GM19438 (cell line): ENCODE data around the gene RNF10.
A peak's percentile ranks its signal among the peaks of the same experiment; 100 is the strongest.
"Not testable (repeated sequence)": the region's sequence is repeated elsewhere in the genome, so short reads cannot be mapped to it uniquely, and the experiment has no call there.

Source experiments
- ATAC-seq: cut with Tn5 transposase; IDR thresholded peaks from one replicate; pipeline ENCODE4 v1.9.1; 2021; ENCODE audit warnings: low read depth; ENCODE audit not compliant: unreplicated experiment

The RNF10 gene

DNA sequence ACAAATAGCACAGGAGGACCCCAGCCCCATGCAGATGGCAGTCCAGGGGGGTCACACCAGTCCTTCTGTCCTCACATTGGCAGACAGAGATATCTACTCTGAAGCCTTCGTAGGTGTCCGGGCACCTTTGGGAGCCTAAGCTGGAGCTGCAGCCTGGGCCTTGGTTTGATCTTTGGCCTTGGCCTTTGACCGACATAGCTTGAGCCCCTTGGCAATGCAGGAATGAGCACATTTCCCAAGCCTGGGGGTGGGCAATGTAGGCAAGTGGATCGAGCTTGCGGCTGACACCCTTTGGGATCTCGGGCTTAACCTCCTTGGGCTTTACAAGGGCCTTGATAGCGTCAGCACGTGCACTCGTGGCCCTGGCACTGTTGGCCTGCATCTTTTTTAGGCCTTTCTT lies 11.6 kb upstream of the RNF10 start:
- ATAC-seq: no peak

DNA sequence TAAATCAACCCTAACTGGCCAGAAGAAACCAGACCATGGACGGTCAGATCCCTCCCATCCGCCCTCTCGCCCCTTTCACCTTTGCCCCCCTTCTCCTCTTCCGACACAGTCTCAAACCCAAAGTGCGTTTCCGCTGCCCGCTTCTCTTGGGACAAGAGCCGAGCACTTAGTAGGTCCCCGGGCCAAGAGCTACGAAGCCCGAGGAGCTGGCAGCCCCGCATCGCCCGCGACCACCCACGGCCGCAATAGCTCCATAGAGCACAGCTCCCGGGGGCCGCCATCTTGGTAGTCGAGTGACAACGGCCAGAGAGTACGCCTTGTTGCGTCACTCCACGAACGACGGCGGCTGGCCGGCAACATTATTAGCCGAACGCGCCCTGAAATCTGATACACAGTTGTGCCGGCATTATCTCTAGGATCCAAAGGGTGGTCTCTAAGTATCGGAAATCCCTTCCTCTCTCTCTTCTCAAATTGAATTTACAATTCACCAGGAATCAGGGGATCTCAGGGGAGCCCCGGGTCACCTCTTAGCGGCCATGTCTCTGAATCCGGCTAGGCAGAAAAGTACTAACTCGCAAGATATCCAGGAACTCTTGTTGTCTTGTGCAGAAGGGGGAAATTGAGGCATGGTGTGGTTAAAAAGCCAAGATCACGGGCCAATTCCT lies 5.2 kb upstream of the RNF10 start, which contains the start of gene COQ5:
COQ5 (minus strand) TSS at position 298 of the 665 bp plus-strand sequence; CDS start at position 281, 17 bp downstream.
- peak; percentile 73 for ATAC-seq

DNA sequence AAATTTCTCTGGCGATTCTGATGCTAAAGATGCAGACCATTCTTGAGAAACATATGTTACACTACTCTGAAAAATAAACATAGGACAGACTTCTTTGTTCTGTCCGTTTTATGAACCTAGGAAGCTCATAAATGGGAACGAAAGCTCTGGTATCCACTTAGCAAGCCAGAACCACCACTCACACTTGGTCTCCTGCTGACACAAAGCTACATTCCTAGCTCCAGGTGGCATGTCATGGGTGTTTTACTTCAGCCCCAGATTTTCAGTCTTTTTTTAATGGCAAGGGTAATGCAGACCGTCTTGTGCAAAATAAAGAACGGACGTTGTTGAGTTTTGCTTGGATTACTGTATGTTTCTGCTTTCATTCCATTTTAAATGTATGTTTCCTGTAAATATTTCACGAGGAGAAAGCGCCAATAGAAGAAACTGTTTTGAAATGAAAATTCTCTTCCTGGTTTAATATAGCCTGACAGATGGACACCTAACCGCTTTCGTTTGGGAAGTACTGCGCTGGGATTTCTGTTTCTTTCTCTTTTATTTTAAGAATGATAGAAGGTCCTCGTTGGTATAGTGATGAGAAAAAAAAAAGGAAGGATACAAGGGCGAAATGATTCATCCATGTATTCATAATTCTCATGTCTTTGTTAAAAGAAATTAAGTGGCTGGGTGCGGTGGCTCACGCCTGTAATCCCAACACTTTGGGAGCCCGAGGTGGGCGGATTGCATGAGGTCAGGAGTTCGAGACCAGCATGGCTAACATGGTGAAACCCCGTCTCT lies 4.3 kb upstream of the RNF10 start:
- no peak for ATAC-seq

DNA sequence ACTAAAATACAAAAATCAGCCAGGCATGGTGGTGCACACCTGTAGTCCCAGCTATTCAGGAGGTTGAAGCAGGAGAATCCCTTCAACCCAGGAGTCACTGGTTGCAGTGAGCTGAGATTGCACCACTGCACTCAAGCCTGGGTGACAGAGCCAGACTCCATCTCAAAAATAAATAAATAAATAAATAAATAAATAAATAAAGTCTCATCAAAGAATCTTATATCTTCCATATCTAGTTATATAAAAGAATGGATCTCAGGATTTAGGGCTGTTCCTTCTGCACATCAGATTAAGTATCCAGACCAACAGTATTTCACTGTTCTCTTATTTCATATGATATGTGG lies 3.8 kb upstream of the RNF10 start:
- ATAC-seq: not testable (repeated sequence)

DNA sequence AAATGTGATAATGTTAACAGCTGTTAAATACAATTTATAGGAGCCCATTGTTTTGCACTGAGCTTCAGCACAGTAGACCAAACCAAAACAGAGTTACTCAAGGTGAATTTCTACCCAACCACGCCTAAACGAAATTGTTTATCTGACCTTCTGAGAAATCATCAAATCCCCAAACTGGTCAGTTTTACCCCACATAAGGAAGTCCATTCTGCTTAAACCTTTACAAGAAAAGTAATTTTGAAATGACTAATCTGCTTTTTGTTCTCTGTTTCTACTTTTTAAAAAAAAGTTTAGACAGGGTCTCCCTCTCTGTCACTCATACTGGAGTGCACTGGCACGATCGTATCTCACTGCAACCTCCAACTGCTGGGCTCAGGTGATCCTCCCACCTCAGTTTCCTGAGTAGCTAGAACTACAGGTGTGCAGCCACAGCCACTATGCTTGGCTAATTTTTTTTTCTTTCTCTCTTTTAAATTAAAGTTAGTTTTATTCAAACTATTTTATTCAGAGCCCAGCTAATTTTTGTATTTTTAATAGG lies 1.4 kb upstream of the RNF10 start:
- no peak for ATAC-seq

DNA sequence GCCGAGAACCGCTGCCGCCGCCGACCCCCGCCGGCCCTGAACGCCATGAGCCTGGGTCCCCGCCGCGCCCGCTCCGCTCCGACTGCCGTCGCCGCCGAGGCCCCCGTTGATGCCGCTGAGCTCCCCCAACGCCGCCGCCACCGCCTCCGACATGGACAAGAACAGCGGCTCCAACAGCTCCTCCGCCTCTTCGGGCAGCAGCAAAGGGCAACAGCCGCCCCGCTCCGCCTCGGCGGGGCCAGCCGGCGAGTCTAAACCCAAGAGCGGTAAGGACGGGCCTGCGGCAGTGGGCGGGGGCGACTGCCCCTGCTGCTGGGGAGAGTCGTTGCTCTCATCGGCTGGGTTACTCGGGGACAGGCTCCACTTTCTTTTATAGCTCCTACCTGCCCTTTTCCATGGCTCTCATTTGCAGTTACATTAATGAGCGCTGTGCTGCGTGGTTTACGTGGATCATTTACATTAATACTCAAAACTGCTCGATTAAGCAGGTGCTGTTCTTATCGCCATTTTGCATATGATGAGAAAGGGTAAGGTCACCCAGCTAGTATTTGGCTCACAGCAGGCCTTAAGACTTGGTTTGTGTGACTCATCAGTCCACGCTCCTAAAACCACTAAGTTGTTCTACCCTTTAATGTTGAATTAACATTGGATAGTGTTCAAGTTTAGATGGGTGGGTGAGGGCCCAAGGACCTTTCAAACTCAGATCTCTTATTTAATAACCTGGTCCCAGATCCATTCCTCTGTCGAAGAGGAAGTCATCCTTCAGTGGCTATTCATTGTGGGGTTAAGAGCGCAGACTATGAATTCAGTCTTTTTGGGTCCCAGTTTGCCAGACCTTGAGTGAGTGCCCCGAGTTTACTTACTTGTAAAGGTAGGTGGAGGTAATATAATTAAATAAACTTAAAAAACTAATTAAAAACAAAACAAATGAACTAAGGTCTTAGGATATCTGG lies 823 bp downstream of the RNF10 start:
- peak; percentile 35 for ATAC-seq

DNA sequence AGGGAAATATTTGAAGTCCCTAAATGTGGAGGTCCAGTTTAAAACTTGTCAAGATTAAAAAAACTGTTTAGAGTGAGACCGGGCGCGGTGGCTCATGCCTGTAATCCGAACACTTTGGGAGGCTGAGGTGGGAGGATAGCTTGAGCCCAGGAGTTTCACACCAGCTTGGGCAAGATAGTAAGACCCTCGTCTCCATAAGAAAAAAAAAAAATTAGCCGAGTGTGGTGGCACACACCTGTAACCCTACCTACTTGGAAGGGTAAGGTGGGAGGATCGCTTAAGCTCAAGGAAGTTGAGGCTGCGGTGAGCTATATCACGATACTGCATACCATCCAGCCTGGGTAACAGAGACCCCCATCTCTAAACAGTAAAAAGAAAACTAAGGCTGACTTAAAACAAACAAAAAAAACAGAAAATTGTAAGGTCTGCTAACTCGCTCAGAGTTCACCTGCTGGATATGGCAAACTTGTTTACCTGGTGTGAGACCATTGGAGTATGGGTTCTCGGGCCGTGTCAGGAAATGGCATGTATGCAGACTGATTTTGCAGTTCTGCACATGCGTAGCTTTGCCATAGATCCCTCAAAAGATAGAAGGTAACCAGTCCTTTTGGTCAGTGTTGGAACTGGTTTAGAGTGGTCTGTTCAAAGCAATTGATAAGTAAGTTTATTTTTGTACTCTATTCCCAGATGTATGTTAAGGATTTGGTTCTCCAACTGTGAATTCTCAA lies 2.1 kb downstream of the RNF10 start:
- ATAC-seq: no peak

DNA sequence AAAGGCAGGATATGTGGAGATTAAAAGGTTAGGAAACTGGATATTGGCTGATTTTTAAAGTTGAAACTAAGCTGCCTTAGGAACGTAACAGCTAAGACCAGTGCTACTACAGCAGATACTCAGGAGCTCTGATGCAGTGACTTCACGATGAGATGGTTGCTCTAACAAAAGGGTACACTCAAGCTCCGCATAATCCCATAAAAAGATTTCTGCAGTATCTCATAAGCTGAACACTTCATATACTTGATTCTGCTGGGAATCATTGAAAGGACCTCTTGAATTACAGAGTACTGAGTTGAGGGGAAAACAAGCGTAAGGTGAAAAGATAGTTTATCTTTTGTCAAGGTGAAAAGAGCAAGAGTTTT lies 3.7 kb downstream of the RNF10 start:
- ATAC-seq: no peak

DNA sequence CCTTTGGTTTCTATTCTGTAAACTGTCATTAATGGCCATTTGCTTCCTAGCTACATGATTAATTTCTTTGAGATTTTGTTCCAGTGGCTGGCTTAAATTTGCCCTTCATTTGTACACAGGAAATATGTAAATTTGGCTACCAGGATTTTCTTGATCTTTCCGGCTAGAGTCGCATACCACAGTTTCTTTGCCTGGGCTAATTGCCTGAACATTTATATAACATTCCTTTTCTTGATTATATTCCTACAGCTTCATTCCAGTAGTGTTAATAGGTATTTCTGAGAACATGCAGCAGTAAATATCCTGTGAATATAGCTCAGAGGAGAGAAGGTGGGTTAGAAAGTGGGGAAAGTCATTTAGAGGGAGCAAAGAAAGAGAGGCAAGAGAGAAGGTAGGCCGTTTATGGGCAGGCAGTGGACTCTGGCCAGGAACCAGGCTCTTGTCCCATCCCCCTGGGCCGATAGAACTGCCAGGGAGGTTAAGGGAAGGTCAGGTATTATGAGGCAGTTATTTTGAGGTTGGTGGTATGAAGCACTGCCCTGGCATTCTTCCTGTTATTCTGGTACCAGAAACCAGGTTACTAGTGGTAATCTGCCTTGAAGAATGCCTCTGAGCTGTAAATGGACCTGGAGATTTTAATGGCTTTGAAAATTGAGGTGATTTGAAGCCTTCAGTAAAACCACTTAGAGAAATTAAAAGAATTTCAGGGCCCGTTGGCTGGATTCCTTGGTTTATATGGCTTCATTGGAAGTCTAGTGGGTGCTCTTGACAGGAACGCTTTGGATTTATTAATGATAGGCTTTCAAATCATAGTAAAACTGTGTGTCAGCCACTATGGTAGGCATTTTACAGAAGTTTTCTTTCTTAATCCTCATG lies 4.4 kb downstream of the RNF10 start:
- ATAC-seq: no peak

DNA sequence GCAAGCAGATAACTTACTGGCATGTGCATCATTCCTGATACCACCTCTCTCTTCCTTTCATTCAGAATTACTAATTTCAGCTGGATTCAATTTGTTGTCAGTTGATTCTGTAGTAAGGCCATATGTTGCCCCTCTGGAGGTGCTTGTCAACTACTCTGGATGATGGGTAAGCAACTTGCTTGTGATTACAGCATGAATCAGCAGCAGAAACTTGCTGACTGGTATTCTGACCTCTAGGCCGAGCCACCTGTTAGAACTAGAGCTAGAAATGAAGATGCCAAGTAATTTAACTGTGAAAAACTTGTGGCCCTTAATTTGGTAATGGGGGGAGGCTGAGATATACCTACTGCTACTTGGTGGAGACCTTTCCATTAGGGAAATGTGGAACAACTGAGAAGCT lies 5.1 kb downstream of the RNF10 start:
- ATAC-seq: no peak

DNA sequence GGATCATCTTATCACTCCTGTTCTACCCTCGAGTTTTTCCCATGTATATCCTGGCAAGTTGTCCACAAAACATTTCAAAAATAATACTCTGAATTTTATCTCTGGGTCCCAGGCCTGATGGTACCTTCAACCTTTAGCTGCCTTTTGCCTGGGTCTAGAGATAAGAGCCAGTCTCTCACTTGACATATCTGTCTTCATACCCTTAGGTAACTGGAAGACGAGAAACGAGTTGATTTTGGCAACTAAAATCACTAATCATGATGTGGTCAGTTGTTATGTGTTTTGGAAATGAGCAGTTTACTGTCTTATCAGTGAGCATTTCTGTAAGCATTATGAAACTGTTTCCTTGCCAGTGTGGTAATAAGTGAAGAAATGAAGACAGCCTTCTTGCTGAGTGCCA lies 6.3 kb downstream of the RNF10 start:
- ATAC-seq: no peak

DNA sequence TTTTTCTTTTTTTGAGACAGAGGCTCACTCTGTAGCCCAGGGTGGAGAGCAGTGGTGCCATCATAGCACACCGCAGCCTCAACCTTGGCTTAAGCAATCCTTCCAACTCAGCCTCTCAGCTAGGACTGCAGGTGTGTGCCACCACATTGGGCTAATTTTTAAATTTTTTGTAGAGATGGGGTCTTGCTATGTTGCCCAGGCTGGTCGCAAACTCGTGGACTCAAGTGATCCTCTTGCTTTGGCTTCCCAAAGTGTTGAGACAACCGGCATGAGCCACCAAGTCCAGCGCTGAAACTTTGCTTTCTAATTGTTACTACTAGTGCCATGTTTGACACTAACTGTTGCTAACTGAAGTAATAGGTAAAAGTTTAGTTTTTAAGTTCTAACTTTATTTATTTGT lies 8.0 kb downstream of the RNF10 start:
- ATAC-seq: no peak

DNA sequence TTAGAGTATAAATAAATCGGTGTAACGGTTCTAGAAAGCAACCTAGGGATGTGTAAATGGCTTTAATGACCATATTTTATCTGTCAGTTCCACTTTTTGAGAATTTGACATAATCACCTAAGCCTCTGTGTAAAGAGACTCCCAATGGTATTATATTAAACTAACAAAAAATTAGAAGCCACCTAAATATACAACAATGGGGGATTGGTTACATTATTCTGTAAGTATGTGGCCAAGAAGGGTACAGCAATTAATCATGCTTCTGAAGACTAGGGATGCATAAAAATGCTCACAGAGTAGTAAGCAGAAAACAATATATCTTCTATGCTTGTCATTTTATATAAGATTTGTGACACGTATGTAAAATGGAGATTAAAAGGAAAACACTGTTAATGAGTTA lies 10.5 kb downstream of the RNF10 start:
- ATAC-seq: no peak

DNA sequence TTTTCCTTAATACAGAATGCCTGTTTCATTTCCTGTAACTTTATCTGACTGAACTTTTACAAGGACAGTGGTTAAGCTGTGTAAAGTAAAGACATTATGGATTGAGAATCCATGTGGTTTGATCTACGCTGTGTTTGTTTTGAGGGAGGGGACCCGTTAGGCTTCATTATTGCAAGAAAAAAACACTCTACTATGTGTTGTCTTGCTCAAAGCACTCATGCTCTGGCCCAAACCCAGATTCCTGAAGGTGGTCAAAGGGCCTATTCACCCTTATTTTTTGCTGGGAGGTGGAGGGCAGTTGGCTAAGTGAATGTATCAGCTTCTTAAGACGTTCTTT lies 11.9 kb downstream of the RNF10 start:
- ATAC-seq: no peak

DNA sequence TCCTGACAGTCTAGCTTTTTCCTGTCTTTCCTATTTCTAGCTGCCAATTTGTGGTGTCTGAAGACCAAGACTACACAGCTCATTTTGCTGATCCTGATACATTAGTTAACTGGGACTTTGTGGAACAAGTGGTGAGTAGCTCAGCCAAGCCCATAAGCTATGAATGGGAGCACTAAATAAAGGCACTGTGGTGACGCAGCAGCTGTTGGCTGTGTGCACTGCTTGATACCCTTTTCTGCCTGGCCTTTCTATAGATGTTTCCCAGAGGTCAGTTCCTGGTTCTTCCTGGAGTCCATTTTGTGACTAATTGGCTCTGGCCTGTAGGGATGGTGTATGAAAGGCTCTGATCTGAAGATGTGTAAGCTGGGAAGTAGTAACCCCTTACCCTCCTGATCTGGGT lies 20.5 kb downstream of the RNF10 start:
- ATAC-seq: no peak

DNA sequence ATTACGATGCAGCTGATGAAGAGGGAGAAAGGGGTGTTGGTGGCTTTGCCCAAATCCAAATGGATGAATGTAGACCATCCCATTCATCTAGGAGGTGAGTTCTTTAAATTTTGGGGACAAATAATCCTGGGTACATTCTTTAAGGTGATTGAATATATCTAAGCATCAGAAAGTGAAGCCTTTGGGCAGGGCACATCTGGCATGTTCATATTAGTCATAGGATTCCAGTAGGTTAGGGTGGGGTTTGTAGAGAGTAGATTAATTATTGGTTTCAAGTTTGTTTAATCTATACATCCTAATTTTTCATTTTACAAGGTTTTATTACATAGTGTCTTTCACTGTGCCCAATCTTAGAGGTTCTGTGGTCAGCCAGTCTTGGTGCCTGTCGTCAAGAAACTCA lies 23.4 kb downstream of the RNF10 start:
- no peak for ATAC-seq

DNA sequence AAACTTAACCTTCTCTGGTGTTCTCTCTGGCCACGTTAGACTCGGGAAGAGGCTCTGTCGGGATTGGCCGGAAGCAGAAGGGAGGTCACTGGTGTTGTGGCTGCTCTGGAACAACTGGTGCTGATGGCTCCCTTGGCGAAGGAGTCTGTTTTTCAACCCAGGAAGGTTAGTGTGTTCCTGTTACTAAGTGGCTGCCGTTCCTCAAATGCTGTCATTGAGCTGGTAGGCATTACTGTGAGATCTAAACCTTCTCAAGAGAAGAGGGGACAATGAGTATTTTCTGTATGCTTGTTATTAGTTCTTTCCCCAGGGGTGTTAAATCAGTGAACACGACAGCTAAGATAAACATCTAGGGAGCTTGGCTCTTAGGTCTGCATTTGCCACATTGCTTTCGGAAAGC lies 28.8 kb downstream of the RNF10 start:
- no peak for ATAC-seq

DNA sequence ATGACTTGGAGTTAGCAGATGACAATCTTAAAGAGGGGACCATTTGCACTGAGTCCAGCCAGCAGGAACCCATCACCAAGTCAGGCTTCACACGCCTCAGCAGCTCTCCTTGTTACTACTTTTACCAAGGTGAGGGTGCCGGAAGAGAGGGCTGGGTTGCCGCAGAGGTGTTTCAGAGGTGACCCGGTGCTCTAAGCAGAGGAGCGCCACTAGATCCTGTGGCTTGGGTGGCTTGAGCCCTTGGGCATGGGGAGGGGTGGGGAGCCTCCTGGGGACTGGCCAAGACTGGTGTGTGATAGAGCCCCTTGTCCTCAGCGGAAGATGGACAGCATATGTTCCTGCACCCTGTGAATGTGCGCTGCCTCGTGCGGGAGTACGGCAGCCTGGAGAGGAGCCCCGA lies 29.3 kb downstream of the RNF10 start:
- ATAC-seq: no peak

DNA sequence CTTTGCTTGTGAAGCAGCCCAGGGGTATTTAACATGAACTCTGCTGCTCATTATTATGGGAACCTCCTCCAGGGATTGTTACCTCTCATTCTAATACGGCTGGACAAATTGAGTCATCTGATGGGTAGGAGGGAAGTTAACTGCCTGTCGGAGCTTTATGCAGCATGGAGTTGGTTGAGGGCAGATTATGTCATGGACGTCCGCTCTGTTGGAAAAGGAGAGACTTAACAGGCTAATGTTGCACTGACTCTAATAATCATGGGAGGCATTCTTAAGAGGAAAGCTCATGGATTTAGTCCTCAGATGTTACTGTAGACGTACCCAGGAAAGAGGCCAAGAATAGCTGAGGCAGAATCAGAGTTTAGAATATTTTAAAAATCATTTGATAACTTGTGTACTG lies 37.1 kb downstream of the RNF10 start:
- no peak for ATAC-seq

DNA sequence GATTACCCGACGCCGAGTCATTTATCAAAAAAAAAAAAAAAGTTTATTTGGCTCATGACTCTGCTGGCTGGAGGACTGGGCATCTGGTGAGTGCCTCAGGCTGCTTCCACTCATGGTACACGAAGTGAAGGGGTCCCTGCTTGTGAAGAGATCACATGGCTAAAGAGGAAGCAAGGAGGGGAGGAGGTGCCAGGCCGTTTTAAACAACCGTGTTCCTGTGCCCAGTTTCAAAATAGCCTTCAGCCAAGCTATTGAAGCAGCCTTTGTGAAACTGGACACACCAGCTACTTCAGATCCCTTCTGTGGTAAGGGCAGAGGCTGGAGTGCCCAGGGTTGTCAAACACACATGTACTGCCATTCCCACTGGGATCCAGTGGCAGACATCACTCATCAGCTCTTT lies 39.4 kb downstream of the RNF10 start:
- no peak for ATAC-seq
